Peyer's patch (tissue), 4 donors: Measurements from ENCODE around the gene TSPY1. TPM values are rescaled to one million over a fixed set of nuclear protein-coding genes. Genes with fewer than 3 reads are reported as not detected.
"Not testable (repeated sequence)": the region's sequence is repeated elsewhere in the genome, so short reads cannot be mapped to it uniquely, and the experiment has no call there.

Experiments
- DNase-seq, 3 donors: peaks; one replicate each; pipeline ENCODE4 v3.0.0-alpha.2; 2017 to 2019
- H3K27ac ChIP-seq, 4 donors: fragments of 200-600 bp; sonication (generic); one replicate each; pipeline ENCODE4 v1.5.1; 2016 to 2019
- H3K27me3 ChIP-seq, 2 donors: fragments of 200-600 bp; sonication (generic); one replicate each; pipeline ENCODE4 v1.5.1; 2019
- H3K36me3 ChIP-seq, 3 donors: fragments of 200-600 bp; sonication (generic); one replicate each; pipeline ENCODE4 v1.5.1; 2016 to 2019
- H3K4me1 ChIP-seq, 4 donors: fragments of 200-600 bp; sonication (generic); one replicate each; pipeline ENCODE4 v1.5.1; 2016 to 2019
- H3K4me3 ChIP-seq, 4 donors: fragments of 200-600 bp; sonication (generic); 1 replicate in 3 of 4; 2 replicates in 1 of 4; pipeline ENCODE4 v1.5.1; 2016 to 2019; ENCODE audit warnings: mild to moderate bottlenecking in 1 of 4
- H3K9me3 ChIP-seq, 4 donors: fragments of 200-600 bp; sonication (generic); one replicate each; pipeline ENCODE4 v1.5.1; 2016 to 2019; ENCODE audit warnings: mild to moderate bottlenecking in 1 of 4
- total RNA-seq, 4 donors: library from RNA; depleted of rRNA; stranded (reverse); fragments of >200 nt; gene quantifications; one replicate each; pipeline ENCODE4 v1.1.0, GENCODE V29; 2016

Gene TSPY1, protein sequence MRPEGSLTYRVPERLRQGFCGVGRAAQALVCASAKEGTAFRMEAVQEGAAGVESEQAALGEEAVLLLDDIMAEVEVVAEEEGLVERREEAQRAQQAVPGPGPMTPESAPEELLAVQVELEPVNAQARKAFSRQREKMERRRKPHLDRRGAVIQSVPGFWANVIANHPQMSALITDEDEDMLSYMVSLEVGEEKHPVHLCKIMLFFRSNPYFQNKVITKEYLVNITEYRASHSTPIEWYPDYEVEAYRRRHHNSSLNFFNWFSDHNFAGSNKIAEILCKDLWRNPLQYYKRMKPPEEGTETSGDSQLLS
- total RNA-seq, result not detected

- H3K9me3 ChIP-seq, DNase-seq, H3K27ac ChIP-seq, H3K4me3 ChIP-seq, H3K27me3 ChIP-seq, H3K4me1 ChIP-seq, H3K36me3 ChIP-seq: not testable (repeated sequence)
These were observed at the start of gene TSPY1 for GRCh38 chrY:9466655-9467054. Gene TSPY1 (plus strand): TSS chrY:9466955. CDS start chrY:9467001, 46 bp downstream.

DNA sequence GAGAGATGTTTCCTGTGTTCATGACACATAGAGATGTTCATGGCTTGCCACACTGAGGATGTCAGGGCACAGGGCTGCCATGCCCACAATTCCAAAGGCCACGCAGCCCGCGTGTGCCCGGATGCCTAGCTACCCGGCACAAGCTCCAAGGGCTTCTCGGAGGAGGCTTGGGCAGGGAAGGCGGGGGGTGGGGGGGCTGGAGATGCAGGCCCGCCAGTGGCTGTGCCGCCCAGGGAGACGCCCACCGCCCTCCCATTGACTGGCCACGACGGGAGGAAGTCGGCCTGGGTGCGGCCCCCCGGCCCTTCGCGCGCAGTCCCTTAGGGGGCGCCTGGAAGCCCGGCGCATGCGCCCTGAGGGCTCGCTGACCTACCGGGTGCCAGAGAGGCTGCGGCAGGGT lies 20.2 kb downstream of the TSPY1 start, which contains the start of gene TSPY9:
TSS of gene TSPY9 (plus strand) at position 301 of the 400 bp plus-strand sequence. CDS start at position 347, 46 bp downstream.
- H3K4me3 ChIP-seq, H3K27me3 ChIP-seq, H3K36me3 ChIP-seq, DNase-seq, H3K27ac ChIP-seq, H3K4me1 ChIP-seq, H3K9me3 ChIP-seq: not testable (repeated sequence)

DNA sequence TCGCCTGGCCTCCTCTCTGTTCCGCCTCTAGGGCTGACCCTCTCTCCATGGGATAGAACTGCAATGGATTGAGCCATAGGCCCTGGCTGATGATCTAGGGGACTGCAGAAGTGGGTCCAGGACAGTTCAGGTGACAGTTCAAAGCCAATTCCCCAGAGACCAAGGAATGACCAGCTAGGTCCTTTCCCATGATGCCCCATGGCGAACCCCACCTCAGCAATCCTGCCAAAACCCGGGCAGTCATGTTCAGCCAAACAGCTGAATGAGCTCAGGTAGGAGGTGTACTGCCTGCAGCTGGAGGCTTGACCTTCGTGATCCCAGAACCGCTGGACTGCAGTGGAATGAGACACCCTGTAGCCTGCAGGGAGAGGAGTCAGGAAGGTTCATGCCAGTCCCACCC lies 37.6 kb downstream of the TSPY1 start:
- DNase-seq, H3K36me3 ChIP-seq, H3K4me1 ChIP-seq, H3K9me3 ChIP-seq, H3K27me3 ChIP-seq, H3K27ac ChIP-seq, H3K4me3 ChIP-seq: not testable (repeated sequence)

GRCh38 chrY:9516287-9516686 lies 49.5 kb downstream of the TSPY1 start:
- DNase-seq, H3K36me3 ChIP-seq, H3K27me3 ChIP-seq, H3K4me3 ChIP-seq, H3K27ac ChIP-seq, H3K4me1 ChIP-seq, H3K9me3 ChIP-seq: not testable (repeated sequence)

Other genes with a start within 250 kb of the TSPY1 start
- gene TSPY4, start 129.5 kb upstream of the TSPY1 start, total RNA-seq, result not detected
- gene TSPY8, start 109.2 kb upstream of the TSPY1 start, total RNA-seq, result not detected
- gene TSPY3, start 68.5 kb upstream of the TSPY1 start, total RNA-seq, result not detected
- gene TSPY9, start 20.3 kb downstream of the TSPY1 start, total RNA-seq, result not detected
- not detected for gene TSPY10, start 60.9 kb downstream of the TSPY1 start, total RNA-seq